Endometrial microvascular endothelial cells (primary cell): ENCODE measurements around the gene AMPD3. TPM values are rescaled to one million over a fixed set of nuclear protein-coding genes. Genes with fewer than 3 reads are reported as not detected.

Experiments
- in situ Hi-C: cut with HindIII; loops from 2 replicates; pipeline ENCODE4 v1.10.0; 2017; ENCODE audit warnings: low sequenced_read_pairs, low pct_unique_long_range_greater_than_20kb; ENCODE audit errors: inconsistent ontology term
- total RNA-seq: library from RNA; depleted of rRNA; stranded (reverse); fragments of >200 nt; gene quantifications from one replicate; pipeline ENCODE4 v1.2.3, GENCODE V29; 2015; ENCODE audit errors: inconsistent ontology term

Gene AMPD3
- total RNA-seq, 1 donor from 2014 or later = 4.7 TPM

- in situ Hi-C loops = no loop called here
Observed at GRCh38 chr11:10483584-10483983, 28.5 kb downstream of the AMPD3 start.

GRCh38 chr11:10484461-10485180 lies 29.6 kb downstream of the AMPD3 start:
- in situ Hi-C loops = no loop called here

- in situ Hi-C loops = no loop called here
Observed at GRCh38 chr11:10485646-10486045, 30.6 kb downstream of the AMPD3 start.

GRCh38 chr11:10486161-10486840 lies 31.2 kb downstream of the AMPD3 start:
- in situ Hi-C loops = no loop called here

GRCh38 chr11:10487002-10487647 lies 32.1 kb downstream of the AMPD3 start:
- in situ Hi-C loops = no loop called here

GRCh38 chr11:10488121-10488933 lies 33.3 kb downstream of the AMPD3 start:
- in situ Hi-C loops = no loop called here

GRCh38 chr11:10488934-10489691 lies 34.0 kb downstream of the AMPD3 start:
- in situ Hi-C loops = no loop called here

GRCh38 chr11:10490032-10490397 lies 35.0 kb downstream of the AMPD3 start:
- in situ Hi-C loops = no loop called here

- in situ Hi-C loops = no loop called here
Observed at GRCh38 chr11:10490398-10491241, 35.6 kb downstream of the AMPD3 start.

- in situ Hi-C loops = no loop called here
Observed at GRCh38 chr11:10492084-10492483, 37.0 kb downstream of the AMPD3 start.

GRCh38 chr11:10493041-10493663 lies 38.1 kb downstream of the AMPD3 start:
- in situ Hi-C loops = no loop called here

GRCh38 chr11:10494636-10495463 lies 39.8 kb downstream of the AMPD3 start:
- in situ Hi-C loops = no loop called here

- in situ Hi-C loops = no loop called here
Observed at GRCh38 chr11:10495464-10495786, 40.4 kb downstream of the AMPD3 start.

- in situ Hi-C loops = no loop called here
Observed at GRCh38 chr11:10496296-10496936, 41.4 kb downstream of the AMPD3 start.

- in situ Hi-C loops = no loop called here
Observed at GRCh38 chr11:10497371-10498021, 42.4 kb downstream of the AMPD3 start.

GRCh38 chr11:10498022-10498400 lies 42.9 kb downstream of the AMPD3 start:
- in situ Hi-C loops = no loop called here
